Left colon (tissue), 2 donors: ENCODE results near the gene BCL11A. TPM values are rescaled to one million over a fixed set of nuclear protein-coding genes. Genes with fewer than 3 reads are reported as not detected.

ENCODE experiments used
- ATAC-seq: fragments of 200-7000 bp; cut with Tn5 transposase; one replicate; pipeline ENCODE4 v1.9.1; 2020; ENCODE audit warnings: mild to moderate bottlenecking, moderate library complexity
- DNase-seq, 2 donors: peaks; one replicate each; pipeline ENCODE4 v3.0.0-alpha.2; 2020
- intact Hi-C, 2 donors: fragments of 100-400 bp; cut with DNase I in 1 of 2; cut with micrococcal nuclease in 1 of 2; formaldehyde crosslinking; loops; one replicate each; pipeline versions ENCODE4 v1.11.2 to v1.14.0; 2022; cut with DNase I, micrococcal nuclease
- total RNA-seq, 2 donors: library from RNA; stranded (reverse); fragmentation: NEBNext Ultra II Directional; extraction: Animal tissue kit (Norgen Biotek cat#: 25700); gene quantifications; one replicate each; pipeline ENCODE4 v1.2.1, GENCODE V29; 2021
- donor health status: DM: no; HTN: no; CAD: no.
- donor health status: DM: yes; HTN: yes; CAD: no.

BCL11A gene
- total RNA-seq, 2 donors from 2014 or later: 28.9 to 29.0 TPM

- ATAC-seq (no peak), DNase-seq (no peak)
- intact Hi-C loops: no loop called here
Observed at GRCh38 chr2:60461421-60462108, 91.9 kb downstream of the BCL11A start.

GRCh38 chr2:60460577-60461420 is 92.7 kb downstream of the BCL11A start:
- intact Hi-C loops: no loop called here
- no peak for ATAC-seq
- no peak for DNase-seq

GRCh38 chr2:60459851-60460250 is 93.6 kb downstream of the BCL11A start:
- DNase-seq: no peak
- intact Hi-C loops: no loop called here
- ATAC-seq: no peak

GRCh38 chr2:60456115-60456770 is 97.2 kb downstream of the BCL11A start:
- intact Hi-C loops: no loop called here
- ATAC-seq (no peak), DNase-seq (no peak)

- intact Hi-C loops: no loop called here
- DNase-seq: no peak
- no peak for ATAC-seq
Observed at GRCh38 chr2:60453872-60454271, 99.6 kb downstream of the BCL11A start.

- intact Hi-C loops: no loop called here
- no peak for ATAC-seq
- no peak for DNase-seq
Observed at GRCh38 chr2:60453301-60453700, 100.2 kb downstream of the BCL11A start.

- intact Hi-C loops: no loop called here
Observed at GRCh38 chr2:60450488-60450887, 103.0 kb downstream of the BCL11A start.

GRCh38 chr2:60447943-60448342 is 105.5 kb downstream of the BCL11A start:
- ATAC-seq: no peak
- intact Hi-C loops: no loop called here
- no peak for DNase-seq

More at GRCh38 chr2:60450488-60450887, 103.0 kb downstream of the BCL11A start:
- DNase-seq (no peak), ATAC-seq (no peak)

- ATAC-seq (no peak), DNase-seq (no peak)
- intact Hi-C loops: no loop called here
Observed at GRCh38 chr2:60446413-60447267, 106.8 kb downstream of the BCL11A start.

- intact Hi-C loops: no loop called here
Observed at GRCh38 chr2:60445684-60446179, 107.7 kb downstream of the BCL11A start.

GRCh38 chr2:60442608-60443007 is 110.8 kb downstream of the BCL11A start:
- DNase-seq (no peak), ATAC-seq (no peak)
- intact Hi-C loops: no loop called here

More at GRCh38 chr2:60445684-60446179, 107.7 kb downstream of the BCL11A start:
- DNase-seq (no peak), ATAC-seq (no peak)

- peak; percentile 21 for ATAC-seq
- intact Hi-C loops: no loop called here
- no peak for DNase-seq
Observed at GRCh38 chr2:60441800-60442199, 111.7 kb downstream of the BCL11A start.

GRCh38 chr2:60440767-60441163 is 112.7 kb downstream of the BCL11A start:
- intact Hi-C loops: no loop called here
- DNase-seq (no peak), ATAC-seq (no peak)

- intact Hi-C loops: no loop called here
- DNase-seq: no peak
- ATAC-seq: no peak
Observed at GRCh38 chr2:60440079-60440766, 113.2 kb downstream of the BCL11A start.

- intact Hi-C loops: no loop called here
- peak; percentile 51 to 65 for DNase-seq
- peak; percentile 89 for ATAC-seq
Observed at GRCh38 chr2:60439219-60439974, 114.1 kb downstream of the BCL11A start.

- no peak for ATAC-seq
- intact Hi-C loops: no loop called here
- DNase-seq: no peak
Observed at GRCh38 chr2:60438653-60439052, 114.8 kb downstream of the BCL11A start.

- no peak for ATAC-seq
- intact Hi-C loops: no loop called here
Observed at GRCh38 chr2:60438131-60438530, 115.3 kb downstream of the BCL11A start.

More at GRCh38 chr2:60438131-60438530, 115.3 kb downstream of the BCL11A start:
- no peak for DNase-seq
